ENCODE data around the gene E4F1. TPM values are rescaled to one million over a fixed set of nuclear protein-coding genes. Genes with fewer than 3 reads are reported as not detected.

Gene E4F1
- total and polyA plus RNA-seq, 2 of the 8 experiments (the other 6 are each of a cell fraction or from before 2014, with no cell fraction given), result 22.2 to 27.0 TPM

DNA sequence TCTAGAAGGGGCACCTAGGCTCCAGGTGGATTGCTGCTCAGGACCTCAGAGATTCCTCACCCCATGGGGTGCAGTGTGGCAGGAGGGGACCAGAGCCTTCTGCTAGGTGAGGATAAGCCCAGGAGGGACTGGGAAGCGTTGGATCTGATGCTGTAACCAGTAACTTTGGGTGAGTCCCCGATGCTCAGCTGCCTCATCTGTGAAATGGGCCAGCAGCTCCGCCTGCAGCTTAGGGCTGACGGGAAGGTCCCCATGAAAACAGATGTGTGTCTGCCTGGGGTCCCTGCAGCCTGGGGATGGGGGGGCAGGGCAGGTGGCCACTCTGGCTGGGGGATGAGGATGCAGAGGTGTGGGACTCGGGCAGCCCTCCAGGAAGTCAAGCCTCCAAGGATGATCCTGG lies 24.3 kb upstream of the E4F1 start:
- ChIA-PET POLR2A (ENCODE audit: partially characterized antibody) (interaction anchor here (0.6 to 6.9 kb wide), 10 partner anchors 8 to 310 kb away, joined by 3 to 63 read pairs (median 4); partner anchors contain the start of genes BRICD5, ECI1, PGP and TRAF7), CTCF (ENCODE audit: partially characterized antibody) (interaction anchor here (0.9 to 2.0 kb wide), 5 partner anchors 10 to 52 kb away, joined by 3 to 7 read pairs (median 5); partner anchors contain the start of genes ECI1 and PGP)
- no peak overlapping the region for H3K4me2 ChIP-seq (ENCODE audit: insufficient read depth in 1 of 2, low read depth in 2 of 2, low read length in 2 of 2)
- no peaks in the 10 kb centered on the region for H3K79me2 ChIP-seq (ENCODE audit: control insufficient read depth in 1 of 2, insufficient read depth in 2 of 2, low read length in 2 of 2)
- H3K9me3 ChIP-seq (ENCODE audit: insufficient read depth in 2 of 2, low read depth in 1 of 2, low read length in 1 of 2), result no peaks in the 10 kb centered on the region
- no peak overlapping the region for H3K18ac ChIP-seq (ENCODE audit: extremely low read depth, low read length)
- no peak overlapping the region for H2BK5ac ChIP-seq (ENCODE audit: low read depth, low read length)
- no peak overlapping the region for H2AFZ ChIP-seq (ENCODE audit: low read length)
- no peak overlapping the region for H3K9ac ChIP-seq (replicated peaks in 1 of 4; ENCODE audit: extremely low read depth in 1 of 4, low read depth in 3 of 4, low read length in 3 of 4)
- FAIRE-seq, result no peak
- H4K5ac ChIP-seq (ENCODE audit: insufficient read length, low read depth, low read length), result no peak overlapping the region
- H3K4ac ChIP-seq (replicated peaks; ENCODE audit: insufficient read length, low read depth, low read length), result no peak overlapping the region
- H3K27me3 ChIP-seq (replicated peaks in 1 of 4; ENCODE audit: control insufficient read depth in 3 of 4, extremely low read depth in 1 of 4, insufficient read depth in 3 of 4, low read length in 3 of 4), result peaks cover 4 to 34% (median 24%) of the 10 kb centered on the region in 4 experiments
- H3K14ac ChIP-seq (ENCODE audit: insufficient read length), result no peak overlapping the region
- no peak overlapping the region for H3K23ac ChIP-seq (ENCODE audit: insufficient read length)
- H2BK20ac ChIP-seq (ENCODE audit: low read length), result no peak overlapping the region
- H3K79me1 ChIP-seq (ENCODE audit: low read depth, low read length), result no peaks in the 10 kb centered on the region
- no peak overlapping the region for H2BK15ac ChIP-seq (ENCODE audit: low read length)
- no peak for DNase-seq (ENCODE audit: low read depth in 1 of 2, low spot score in 2 of 2)
- WGBS, 2 experiments (ENCODE audit: extremely low coverage in 1 of 2, insufficient coverage in 1 of 2, insufficient read length in 1 of 2, insufficient replicate concordance in 2 of 2, low coverage in 1 of 2, low lambda C conversion rate in 2 of 2, missing lambda C conversion rate in 1 of 2), result 91% methylated on average over 4 of the region's 5 CpGs; no CpG with 5 or more reads in 1 of the 2 experiments
- H3K4me3 ChIP-seq (ENCODE audit: extremely low read depth in 1 of 4, insufficient read depth in 2 of 4, low read depth in 3 of 4, low read length in 4 of 4), result no peak overlapping the region
- no peak overlapping the region for H3K56ac ChIP-seq (replicated peaks; ENCODE audit: insufficient read length, low read depth, low read length)
- H2BK120ac ChIP-seq (replicated peaks; ENCODE audit: low read depth, low read length), result no peak overlapping the region
- no peaks in the 10 kb centered on the region for H3K36me3 ChIP-seq (ENCODE audit: control insufficient read depth in 2 of 4, insufficient read depth in 4 of 4, low read length in 3 of 4)
- peaks cover 0 to 10% (median 3%) of the 10 kb centered on the region in 4 experiments; a peak in 4 of 7 replicates for H3K4me1 ChIP-seq (replicated peaks in 1 of 4; ENCODE audit: control insufficient read depth in 3 of 4, insufficient read depth in 4 of 4, low read length in 3 of 4)
- no peak overlapping the region for H2AK5ac ChIP-seq (ENCODE audit: low read depth, low read length)
- H4K91ac ChIP-seq (replicated peaks; ENCODE audit: insufficient read length, low read length), result no peak overlapping the region
- no peak for TF ChIP-seq HDAC6 (IDR thresholded peaks at IDR 0.05; ENCODE audit: low read depth, low read length)
- peak; percentile 63; the same call in 1 of the 2 replicates for TF ChIP-seq KDM1A (IDR thresholded peaks at IDR 0.05; ENCODE audit: borderline replicate concordance, low read length)
- TF ChIP-seq JUND (IDR thresholded peaks at IDR 0.05; ENCODE audit: low read length), result no peak
- TF ChIP-seq RFX5 (IDR thresholded peaks at IDR 0.05; ENCODE audit: borderline replicate concordance, low read depth, low read length), result no peak
- peaks cover 8% of the 10 kb centered on the region; the same call in 1 of the 2 replicates for H3K23me2 ChIP-seq (ENCODE audit: low read depth, low read length)
- H4K8ac ChIP-seq (ENCODE audit: extremely low read depth, insufficient read depth, low read length), result peak overlapping the region; percentile 62; the same call in 1 of the 2 replicates
- peaks cover 4 to 9% of the 10 kb centered on the region in 2 experiments for H4K20me1 ChIP-seq (replicated peaks in 1 of 2; ENCODE audit: control insufficient read depth in 1 of 2, insufficient read depth in 2 of 2, low read length in 2 of 2)
- no peak overlapping the region for H3K27ac ChIP-seq (ENCODE audit: low read depth, low read length)
- H2BK12ac ChIP-seq (ENCODE audit: low read depth, low read length), result no peak overlapping the region
